GM23338 (cell line): Measurements from ENCODE around the gene RNF183. TPM values are rescaled to one million over a fixed set of nuclear protein-coding genes. Genes with fewer than 3 reads are reported as not detected.

Source experiments
- ATAC-seq: fragments of 200-7000 bp; cut with Tn5 transposase; 3 replicates; pipeline ENCODE4 v1.9.1; 2020
- DNase-seq: peaks from one replicate; pipeline ENCODE4 v3.0.0-alpha.2; 2015; ENCODE audit warnings: low spot score
- H2AFZ ChIP-seq: fragments of 200-600 bp; sonication (generic); 2 replicates; pipeline ENCODE4 v1.8.0; 2016; ENCODE audit warnings: antibody characterized with exemption, mild to moderate bottlenecking, moderate library complexity
- H3F3A ChIP-seq: fragments of 200-600 bp; sonication (generic); replicated peaks from 2 replicates; pipeline ENCODE4 v1.8.0; 2017; ENCODE audit warnings: antibody characterized with exemption, mixed run types, low read depth
- H3K27ac ChIP-seq: fragments of 200-600 bp; sonication (generic); 2 replicates; pipeline ENCODE4 v1.6.1; 2016; ENCODE audit warnings: low read depth
- H3K27me3 ChIP-seq: fragments of 200-600 bp; sonication (generic); 2 replicates; pipeline ENCODE4 v1.8.0; 2016; ENCODE audit warnings: mild to moderate bottlenecking, mixed run types, moderate library complexity; ENCODE audit not compliant: insufficient read depth
- H3K36me3 ChIP-seq: fragments of 200-600 bp; sonication (generic); 2 replicates; pipeline ENCODE4 v1.8.0; 2016; ENCODE audit warnings: mild to moderate bottlenecking; ENCODE audit not compliant: insufficient read depth
- H3K4me1 ChIP-seq: fragments of 200-600 bp; sonication (generic); 2 replicates; pipeline ENCODE4 v1.8.0; 2016; ENCODE audit warnings: mild to moderate bottlenecking, moderate library complexity; ENCODE audit not compliant: insufficient read depth
- H3K4me2 ChIP-seq: fragments of 200-600 bp; sonication (generic); 2 replicates; pipeline ENCODE4 v1.7.1; 2017; ENCODE audit warnings: mixed run types
- H3K4me3 ChIP-seq: fragments of 200-600 bp; sonication (generic); 2 replicates; pipeline ENCODE4 v1.6.1; 2016; ENCODE audit warnings: mixed run types
- H3K79me2 ChIP-seq: fragments of 200-600 bp; sonication (generic); replicated peaks from 2 replicates; pipeline ENCODE4 v1.8.0; 2017; ENCODE audit warnings: mild to moderate bottlenecking; ENCODE audit not compliant: insufficient read depth
- H3K9me2 ChIP-seq: fragments of 200-600 bp; sonication (generic); 2 replicates; pipeline ENCODE4 v1.8.0; 2017; ENCODE audit not compliant: insufficient read depth
- H4K20me1 ChIP-seq: fragments of 200-600 bp; sonication (generic); replicated peaks from 2 replicates; pipeline ENCODE4 v1.8.0; 2017; ENCODE audit warnings: mild to moderate bottlenecking; ENCODE audit not compliant: insufficient read depth
- H3K27ac Mint-ChIP-seq: 2 replicates; pipeline ENCODE4 v1.8.0; 2020; ENCODE audit warnings: inconsistent platforms, mild to moderate bottlenecking, moderate library complexity, mixed read lengths
- H3K27me3 Mint-ChIP-seq: 3 replicates; pipeline ENCODE4 v1.8.0; 2022; ENCODE audit warnings: low read depth, mild to moderate bottlenecking, moderate library complexity, mixed read lengths, inconsistent platforms; ENCODE audit not compliant: insufficient read depth, poor library complexity
- H3K36me3 Mint-ChIP-seq: 3 replicates; pipeline ENCODE4 v1.8.0; 2021; ENCODE audit warnings: low read depth, mild to moderate bottlenecking, inconsistent platforms, moderate library complexity, mixed read lengths
- H3K4me1 Mint-ChIP-seq: 3 replicates; pipeline ENCODE4 v1.8.0; 2020; ENCODE audit warnings: mild to moderate bottlenecking, inconsistent platforms, mixed read lengths
- H3K4me3 Mint-ChIP-seq: 3 replicates; pipeline ENCODE4 v1.8.0; 2021; ENCODE audit warnings: moderate library complexity, mild to moderate bottlenecking, inconsistent platforms, mixed read lengths
- H3K9me3 Mint-ChIP-seq: 3 replicates; pipeline ENCODE4 v1.8.0; 2020; ENCODE audit warnings: moderate library complexity, mild to moderate bottlenecking, inconsistent platforms, mixed read lengths
- CREB1 ChIP-seq: fragments of 250-450 bp; sonication (Bioruptor Pico); IDR thresholded peaks from 2 replicates; pipeline ENCODE4 v1.5.0; 2020; ENCODE audit warnings: low read depth, mild to moderate bottlenecking, moderate library complexity
- ETS1 ChIP-seq: IDR thresholded peaks from 2 replicates; pipeline ENCODE4 v1.6.1; 2016; ENCODE audit warnings: antibody characterized with exemption
- EZH2 ChIP-seq: fragments of 200-600 bp; sonication (generic); IDR thresholded peaks from one replicate; pipeline ENCODE4 v1.8.0; 2017; ENCODE audit warnings: antibody characterized with exemption, mild to moderate bottlenecking, low read depth; ENCODE audit not compliant: unreplicated experiment
- EZH2phosphoT487 ChIP-seq: fragments of 200-600 bp; sonication (generic); IDR thresholded peaks from one replicate; pipeline ENCODE4 v1.8.1; 2018; ENCODE audit warnings: antibody characterized with exemption; ENCODE audit not compliant: unreplicated experiment
- JUNB ChIP-seq: IDR thresholded peaks from one replicate; pipeline ENCODE4 v1.6.1; 2016; ENCODE audit warnings: antibody characterized with exemption; ENCODE audit not compliant: unreplicated experiment
- NANOG ChIP-seq: IDR thresholded peaks from 2 replicates; pipeline ENCODE4 v1.6.1; 2016; ENCODE audit warnings: antibody characterized with exemption, borderline replicate concordance
- POLR2AphosphoS5 ChIP-seq: IDR thresholded peaks from 2 replicates; pipeline ENCODE4 v1.6.1; 2016; ENCODE audit warnings: antibody characterized with exemption, low read depth
- REST ChIP-seq: IDR thresholded peaks from one replicate; pipeline ENCODE4 v1.6.1; 2018; ENCODE audit warnings: antibody characterized with exemption; ENCODE audit not compliant: unreplicated experiment
- STAT1 ChIP-seq: IDR thresholded peaks from one replicate; pipeline ENCODE4 v1.6.1; 2016; ENCODE audit warnings: antibody characterized with exemption; ENCODE audit not compliant: unreplicated experiment
- ZNF114 ChIP-seq: fragments of 250-450 bp; sonication (Bioruptor Pico); IDR thresholded peaks from 2 replicates; pipeline ENCODE4 v1.5.0; 2020; ENCODE audit warnings: mild to moderate bottlenecking, moderate library complexity
- ZNF331 ChIP-seq: fragments of 250-450 bp; sonication (Bioruptor Pico); IDR thresholded peaks from 2 replicates; pipeline ENCODE4 v1.5.0; 2020; ENCODE audit warnings: low read depth, mild to moderate bottlenecking, moderate library complexity
- polyA plus RNA-seq: library from polyadenylated mRNA; unstranded; fragments of >200 nt; fragmentation: Nextera tagmentation; extraction: Ambion mirVana; gene quantifications from 2 replicates; pipeline ENCODE4 v1.2.1, GENCODE V29; 2016
- total RNA-seq: library from RNA; depleted of rRNA; stranded (reverse); fragments of >200 nt; shearing (Covaris generic); gene quantifications from 2 replicates; pipeline ENCODE4 v1.2.3, GENCODE V29; 2014
- TF ChIP-seq, protein P1 (sequence below), 2 experiments: fragments of 200-600 bp in 1 of 2; sonication (generic) in 1 of 2; conservative IDR thresholded peaks; 2 replicates each; pipeline versions ENCODE4 v1.5.1 to v1.6.1; 2016 to 2017; ENCODE audit warnings: antibody characterized with exemption in 2 of 2, low read depth in 2 of 2, mild to moderate bottlenecking in 2 of 2, moderate library complexity in 1 of 2
- TF ChIP-seq, protein P2 (sequence below): fragments of 250-450 bp; sonication (Bioruptor Pico); IDR thresholded peaks from 2 replicates; pipeline ENCODE4 v1.5.0; 2020; ENCODE audit warnings: mild to moderate bottlenecking, moderate library complexity

RNF183 gene
- total and polyA plus RNA-seq, 2 experiments from 2014 or later = 0.42 TPM; not detected in 1

DNA sequence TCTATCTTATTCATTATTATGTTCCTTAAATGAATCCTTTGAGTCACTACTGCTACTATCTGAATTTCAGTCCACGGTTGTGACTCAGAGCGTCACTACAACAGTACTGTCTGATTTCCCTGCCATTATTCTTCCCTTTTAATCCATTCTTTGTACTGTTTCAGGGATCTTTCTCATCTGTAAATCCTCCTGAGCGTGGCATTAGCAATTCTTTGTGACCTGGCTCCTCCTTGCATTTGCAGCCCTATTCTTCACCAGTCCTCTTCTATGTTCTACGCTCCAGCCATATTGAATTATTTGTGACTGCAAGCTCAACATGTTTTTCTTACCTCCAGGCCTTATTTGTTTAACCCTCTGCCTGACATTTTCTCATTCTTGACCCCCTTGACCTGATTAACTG, 21.8 kb downstream of the RNF183 start:
- no peak overlapping the region for H3K4me3 Mint-ChIP-seq
- no peaks in the 10 kb centered on the region for H3K9me2 ChIP-seq
- 0 out of 3 replicates have a peak, but pooled peaks cover 3% of the 10 kb centered on the region for H3K4me1 Mint-ChIP-seq
- H4K20me1 ChIP-seq = peaks cover 23% of the 10 kb centered on the region
- DNase-seq = no peak
- no peak overlapping the region for H3K27ac Mint-ChIP-seq
- peaks cover 2% of the 10 kb centered on the region; the same call in 1 of the 2 replicates for H3K4me1 ChIP-seq
- H3K27me3 Mint-ChIP-seq = no peaks in the 10 kb centered on the region
- H3K4me3 ChIP-seq = no peak overlapping the region
- no peak overlapping the region for H2AFZ ChIP-seq
- no peaks in the 10 kb centered on the region for H3K27me3 ChIP-seq
- H3F3A ChIP-seq = no peaks in the 10 kb centered on the region
- H3K36me3 Mint-ChIP-seq = peaks cover 80% of the 10 kb centered on the region
- no peak for TF ChIP-seq POLR2AphosphoS5
- TF ChIP-seq ZNF114 (CRISPR knock-in tag) = no peak
- no peak for TF ChIP-seq JUNB
- no peak for TF ChIP-seq STAT1
- TF ChIP-seq REST = no peak
- no peak for TF ChIP-seq ZNF331 (CRISPR knock-in tag)
- TF ChIP-seq NANOG = no peak
- TF ChIP-seq CREB1 (CRISPR knock-in tag) = no peak
- TF ChIP-seq EZH2phosphoT487 = no peak
- no peak for TF ChIP-seq ETS1
- TF ChIP-seq EZH2 = no peak
- TF ChIP-seq, protein P1, sequence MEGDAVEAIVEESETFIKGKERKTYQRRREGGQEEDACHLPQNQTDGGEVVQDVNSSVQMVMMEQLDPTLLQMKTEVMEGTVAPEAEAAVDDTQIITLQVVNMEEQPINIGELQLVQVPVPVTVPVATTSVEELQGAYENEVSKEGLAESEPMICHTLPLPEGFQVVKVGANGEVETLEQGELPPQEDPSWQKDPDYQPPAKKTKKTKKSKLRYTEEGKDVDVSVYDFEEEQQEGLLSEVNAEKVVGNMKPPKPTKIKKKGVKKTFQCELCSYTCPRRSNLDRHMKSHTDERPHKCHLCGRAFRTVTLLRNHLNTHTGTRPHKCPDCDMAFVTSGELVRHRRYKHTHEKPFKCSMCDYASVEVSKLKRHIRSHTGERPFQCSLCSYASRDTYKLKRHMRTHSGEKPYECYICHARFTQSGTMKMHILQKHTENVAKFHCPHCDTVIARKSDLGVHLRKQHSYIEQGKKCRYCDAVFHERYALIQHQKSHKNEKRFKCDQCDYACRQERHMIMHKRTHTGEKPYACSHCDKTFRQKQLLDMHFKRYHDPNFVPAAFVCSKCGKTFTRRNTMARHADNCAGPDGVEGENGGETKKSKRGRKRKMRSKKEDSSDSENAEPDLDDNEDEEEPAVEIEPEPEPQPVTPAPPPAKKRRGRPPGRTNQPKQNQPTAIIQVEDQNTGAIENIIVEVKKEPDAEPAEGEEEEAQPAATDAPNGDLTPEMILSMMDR (conservative IDR thresholded peaks at IDR 0.05; ENCODE audit: low read depth in 2 of 2) = no peak
- TF ChIP-seq, protein P2, sequence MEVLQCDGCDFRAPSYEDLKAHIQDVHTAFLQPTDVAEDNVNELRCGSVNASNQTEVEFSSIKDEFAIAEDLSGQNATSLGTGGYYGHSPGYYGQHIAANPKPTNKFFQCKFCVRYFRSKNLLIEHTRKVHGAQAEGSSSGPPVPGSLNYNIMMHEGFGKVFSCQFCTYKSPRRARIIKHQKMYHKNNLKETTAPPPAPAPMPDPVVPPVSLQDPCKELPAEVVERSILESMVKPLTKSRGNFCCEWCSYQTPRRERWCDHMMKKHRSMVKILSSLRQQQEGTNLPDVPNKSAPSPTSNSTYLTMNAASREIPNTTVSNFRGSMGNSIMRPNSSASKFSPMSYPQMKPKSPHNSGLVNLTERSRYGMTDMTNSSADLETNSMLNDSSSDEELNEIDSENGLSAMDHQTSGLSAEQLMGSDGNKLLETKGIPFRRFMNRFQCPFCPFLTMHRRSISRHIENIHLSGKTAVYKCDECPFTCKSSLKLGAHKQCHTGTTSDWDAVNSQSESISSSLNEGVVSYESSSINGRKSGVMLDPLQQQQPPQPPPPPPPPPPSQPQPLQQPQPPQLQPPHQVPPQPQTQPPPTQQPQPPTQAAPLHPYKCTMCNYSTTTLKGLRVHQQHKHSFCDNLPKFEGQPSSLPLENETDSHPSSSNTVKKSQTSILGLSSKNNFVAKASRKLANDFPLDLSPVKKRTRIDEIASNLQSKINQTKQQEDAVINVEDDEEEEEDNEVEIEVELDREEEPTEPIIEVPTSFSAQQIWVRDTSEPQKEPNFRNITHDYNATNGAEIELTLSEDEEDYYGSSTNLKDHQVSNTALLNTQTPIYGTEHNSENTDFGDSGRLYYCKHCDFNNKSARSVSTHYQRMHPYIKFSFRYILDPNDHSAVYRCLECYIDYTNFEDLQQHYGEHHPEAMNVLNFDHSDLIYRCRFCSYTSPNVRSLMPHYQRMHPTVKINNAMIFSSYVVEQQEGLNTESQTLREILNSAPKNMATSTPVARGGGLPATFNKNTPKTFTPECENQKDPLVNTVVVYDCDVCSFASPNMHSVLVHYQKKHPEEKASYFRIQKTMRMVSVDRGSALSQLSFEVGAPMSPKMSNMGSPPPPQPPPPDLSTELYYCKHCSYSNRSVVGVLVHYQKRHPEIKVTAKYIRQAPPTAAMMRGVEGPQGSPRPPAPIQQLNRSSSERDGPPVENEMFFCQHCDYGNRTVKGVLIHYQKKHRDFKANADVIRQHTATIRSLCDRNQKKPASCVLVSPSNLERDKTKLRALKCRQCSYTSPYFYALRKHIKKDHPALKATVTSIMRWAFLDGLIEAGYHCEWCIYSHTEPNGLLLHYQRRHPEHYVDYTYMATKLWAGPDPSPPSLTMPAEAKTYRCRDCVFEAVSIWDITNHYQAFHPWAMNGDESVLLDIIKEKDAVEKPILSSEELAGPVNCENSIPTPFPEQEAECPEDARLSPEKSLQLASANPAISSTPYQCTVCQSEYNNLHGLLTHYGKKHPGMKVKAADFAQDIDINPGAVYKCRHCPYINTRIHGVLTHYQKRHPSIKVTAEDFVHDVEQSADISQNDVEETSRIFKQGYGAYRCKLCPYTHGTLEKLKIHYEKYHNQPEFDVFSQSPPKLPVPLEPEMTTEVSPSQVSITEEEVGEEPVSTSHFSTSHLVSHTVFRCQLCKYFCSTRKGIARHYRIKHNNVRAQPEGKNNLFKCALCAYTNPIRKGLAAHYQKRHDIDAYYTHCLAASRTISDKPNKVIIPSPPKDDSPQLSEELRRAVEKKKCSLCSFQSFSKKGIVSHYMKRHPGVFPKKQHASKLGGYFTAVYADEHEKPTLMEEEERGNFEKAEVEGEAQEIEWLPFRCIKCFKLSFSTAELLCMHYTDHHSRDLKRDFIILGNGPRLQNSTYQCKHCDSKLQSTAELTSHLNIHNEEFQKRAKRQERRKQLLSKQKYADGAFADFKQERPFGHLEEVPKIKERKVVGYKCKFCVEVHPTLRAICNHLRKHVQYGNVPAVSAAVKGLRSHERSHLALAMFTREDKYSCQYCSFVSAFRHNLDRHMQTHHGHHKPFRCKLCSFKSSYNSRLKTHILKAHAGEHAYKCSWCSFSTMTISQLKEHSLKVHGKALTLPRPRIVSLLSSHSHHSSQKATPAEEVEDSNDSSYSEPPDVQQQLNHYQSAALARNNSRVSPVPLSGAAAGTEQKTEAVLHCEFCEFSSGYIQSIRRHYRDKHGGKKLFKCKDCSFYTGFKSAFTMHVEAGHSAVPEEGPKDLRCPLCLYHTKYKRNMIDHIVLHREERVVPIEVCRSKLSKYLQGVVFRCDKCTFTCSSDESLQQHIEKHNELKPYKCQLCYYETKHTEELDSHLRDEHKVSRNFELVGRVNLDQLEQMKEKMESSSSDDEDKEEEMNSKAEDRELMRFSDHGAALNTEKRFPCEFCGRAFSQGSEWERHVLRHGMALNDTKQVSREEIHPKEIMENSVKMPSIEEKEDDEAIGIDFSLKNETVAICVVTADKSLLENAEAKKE (CRISPR knock-in tag) = no peak
- no peak overlapping the region for H3K27ac ChIP-seq
- H3K9me3 Mint-ChIP-seq = no peaks in the 10 kb centered on the region
- H3K79me2 ChIP-seq = peaks cover 10% of the 10 kb centered on the region
- H3K4me2 ChIP-seq = no peak overlapping the region
- ATAC-seq = no peak
- peaks cover 79% of the 10 kb centered on the region for H3K36me3 ChIP-seq
